Islet precursor cell (in vitro differentiated cells): ENCODE data around the gene MAP2K1.

Experiments used
- DNase-seq: peaks from one replicate; pipeline ENCODE4 v3.0.0-alpha.2; 2018

Gene MAP2K1

GRCh38 chr15:66508293-66508883 is 121.7 kb downstream of the MAP2K1 start:
- no peak for DNase-seq

GRCh38 chr15:66514586-66514985 is 127.9 kb downstream of the MAP2K1 start:
- DNase-seq: no peak

GRCh38 chr15:66515901-66516322 is 129.2 kb downstream of the MAP2K1 start:
- DNase-seq: no peak

GRCh38 chr15:66523926-66524325 is 137.2 kb downstream of the MAP2K1 start:
- DNase-seq: no peak

- no peak for DNase-seq
Observed at GRCh38 chr15:66524838-66525237, 138.1 kb downstream of the MAP2K1 start.

- DNase-seq: no peak
Observed at GRCh38 chr15:66535056-66535455, 148.3 kb downstream of the MAP2K1 start.
